K562 (cell line): Measurements from ENCODE around the gene TBX1. TPM values are rescaled to one million over a fixed set of nuclear protein-coding genes. Genes with fewer than 3 reads are reported as not detected.

Experiments used
- CBX3 ChIP-seq, 2 experiments: IDR thresholded peaks; 1 replicate in 1 of 2; 2 replicates in 1 of 2; pipeline ENCODE4 v1.6.1; 2012; ENCODE audit warnings: inconsistent platforms in 2 of 2, low read length in 2 of 2, borderline replicate concordance in 1 of 2, control low read depth in 1 of 2
- CHD2 ChIP-seq: IDR thresholded peaks from 2 replicates; pipeline ENCODE4 v1.6.1; 2011; ENCODE audit warnings: low read depth, low read length
- CHD4 ChIP-seq: fragments of 200-600 bp; sonication (generic); IDR thresholded peaks from 3 replicates; pipeline ENCODE4 v1.6.1; 2012; ENCODE audit warnings: low read depth, mild to moderate bottlenecking, mixed read lengths, low read length, inconsistent platforms; ENCODE audit not compliant: insufficient read depth, insufficient replicate concordance, poor library complexity, severe bottlenecking
- ETV5 ChIP-seq: sonication (generic); formaldehyde crosslinking; IDR thresholded peaks from 2 replicates; pipeline ENCODE4 v1.4.0; 2020; ENCODE audit warnings: low read depth, mild to moderate bottlenecking, missing genetic modification reagents
- GATAD2A ChIP-seq: fragments of 450-650 bp; IDR thresholded peaks from 2 replicates; pipeline ENCODE4 v1.6.1; 2017
- HDAC1 ChIP-seq, 2 experiments: fragments of 450-650 bp; IDR thresholded peaks; 2 replicates each; pipeline ENCODE4 v1.6.1; 2016 to 2017; ENCODE audit warnings: inconsistent platforms in 1 of 2, mild to moderate bottlenecking in 1 of 2, moderate library complexity in 1 of 2
- HMGN3 ChIP-seq: IDR thresholded peaks from 2 replicates; pipeline ENCODE4 v1.6.1; 2011; ENCODE audit warnings: borderline replicate concordance, low read depth, mild to moderate bottlenecking, mixed read lengths, low read length; ENCODE audit not compliant: insufficient read length; ENCODE audit errors: extremely low read depth
- KDM1A ChIP-seq, 2 experiments: fragments of 450-650 bp; IDR thresholded peaks; 2 replicates each; pipeline ENCODE4 v1.6.1; 2016; ENCODE audit warnings: mild to moderate bottlenecking in 2 of 2
- LCOR ChIP-seq: sonication (generic); formaldehyde crosslinking; IDR thresholded peaks from 2 replicates; pipeline ENCODE4 v1.8.0; 2022; ENCODE audit warnings: mild to moderate bottlenecking, missing genetic modification reagents
- NEUROD1 ChIP-seq: fragments of 150-350 bp; IDR thresholded peaks from 2 replicates; pipeline ENCODE4 v1.6.1; 2014; ENCODE audit warnings: borderline replicate concordance, low read length, low read depth; ENCODE audit not compliant: partially characterized antibody
- NR2C1 ChIP-seq, 2 experiments: fragments of 450-650 bp; IDR thresholded peaks; 2 replicates each; pipeline ENCODE4 v1.6.1; 2017; ENCODE audit warnings: mild to moderate bottlenecking in 2 of 2, antibody characterized with exemption in 1 of 2, inconsistent platforms in 1 of 2, missing compliant biosample characterization in 1 of 2, missing genetic modification characterization in 1 of 2
- NR2F6 ChIP-seq: fragments of 450-650 bp; formaldehyde crosslinking; IDR thresholded peaks from 2 replicates; pipeline ENCODE4 v1.4.0; 2020; ENCODE audit warnings: mild to moderate bottlenecking
- POLR2A ChIP-seq: fragments of 450-650 bp; conservative IDR thresholded peaks from 2 replicates; pipeline ENCODE4 v1.6.1; 2016
- POLR2AphosphoS5 ChIP-seq: IDR thresholded peaks from 2 replicates; pipeline ENCODE4 v1.6.1; 2011; ENCODE audit warnings: mild to moderate bottlenecking, low read depth, low read length, moderate library complexity; ENCODE audit not compliant: control insufficient read depth, insufficient read depth
- PYGO2 ChIP-seq: fragments of 450-650 bp; IDR thresholded peaks from 2 replicates; pipeline ENCODE4 v1.6.1; 2016; ENCODE audit warnings: mild to moderate bottlenecking, missing genetic modification characterization, moderate library complexity, missing compliant biosample characterization
- RBFOX2 ChIP-seq: fragments of 200-400 bp; formaldehyde crosslinking; IDR thresholded peaks from 2 replicates; pipeline ENCODE4 v1.6.1; 2017; ENCODE audit warnings: low read depth, mild to moderate bottlenecking, low read length, moderate library complexity
- RFX7 ChIP-seq: fragments of 250-450 bp; sonication (Bioruptor Pico); IDR thresholded peaks from 2 replicates; pipeline ENCODE4 v1.5.1; 2021; ENCODE audit warnings: mild to moderate bottlenecking
- TBL1XR1 ChIP-seq, 2 experiments: IDR thresholded peaks; 2 replicates each; pipeline ENCODE4 v1.6.1; 2012; ENCODE audit warnings: improper control_type of control experiment in 2 of 2, low read length in 2 of 2, mild to moderate bottlenecking in 1 of 2
- ZNF140 ChIP-seq: fragments of 250-450 bp; sonication (Bioruptor Pico); IDR thresholded peaks from 2 replicates; pipeline ENCODE4 v1.8.0; 2021; ENCODE audit warnings: moderate library complexity, mild to moderate bottlenecking, inconsistent platforms
- ZNF79 ChIP-seq: fragments of 250-450 bp; sonication (Bioruptor Pico); IDR thresholded peaks from 2 replicates; pipeline ENCODE4 v1.4.0; 2020; ENCODE audit warnings: low read depth, mild to moderate bottlenecking, moderate library complexity
- ZZZ3 ChIP-seq: fragments of 450-650 bp; IDR thresholded peaks from 2 replicates; pipeline ENCODE4 v1.6.1; 2016; ENCODE audit warnings: antibody characterized with exemption, mild to moderate bottlenecking, moderate library complexity
- polyA plus RNA-seq, 8 experiments: library from polyadenylated mRNA; depleted of rRNA in 4 of 8; stranded (reverse) in 5 of 8; unstranded in 3 of 8; fragments of >200 nt; fragmentation: Nextera tagmentation in 2 of 8; fragmentation: Illumina TruSeq in 1 of 8; extraction: Ambion mirVana in 2 of 8; extraction: Trizol in 1 of 8; gene quantifications; 2 replicates each; pipeline versions ENCODE4 v1.2.1 to v1.2.3, GENCODE V29; 2011 to 2014; ENCODE audit warnings: inconsistent platforms in 1 of 8, missing spikeins in 1 of 8
- total RNA-seq, 7 experiments: library from RNA; depleted of rRNA in 6 of 7; stranded (reverse); fragments of >200 nt in 6 of 7; fragmentation: Illumina TruSeq in 2 of 7; extraction: Trizol in 2 of 7; gene quantifications; 2 replicates each; pipeline versions ENCODE4 v1.2.1 to v1.2.3, GENCODE V29; 2011 to 2021; ENCODE audit warnings: low replicate concordance in 1 of 7
- TF ChIP-seq, protein P1 (sequence below): fragments of 200-400 bp; formaldehyde crosslinking; IDR thresholded peaks from 2 replicates; pipeline ENCODE4 v1.6.1; 2017; ENCODE audit warnings: mild to moderate bottlenecking, low read depth, low read length, moderate library complexity
- TF ChIP-seq, protein P2 (sequence below): fragments of 250-450 bp; sonication (Bioruptor Pico); IDR thresholded peaks from 2 replicates; pipeline ENCODE4 v1.5.0; 2021
- TF ChIP-seq, protein P3 (sequence below): IDR thresholded peaks from 2 replicates; pipeline ENCODE4 v1.6.1; 2012; ENCODE audit warnings: low read depth, low read length, improper control_type of control experiment, borderline replicate concordance

TBX1 gene
- total and polyA plus RNA-seq, 9 of the 15 experiments (the other 6 are each of a cell fraction or from before 2014, with no cell fraction given), result 0.07 to 35.0 (median 3.9) TPM

DNA sequence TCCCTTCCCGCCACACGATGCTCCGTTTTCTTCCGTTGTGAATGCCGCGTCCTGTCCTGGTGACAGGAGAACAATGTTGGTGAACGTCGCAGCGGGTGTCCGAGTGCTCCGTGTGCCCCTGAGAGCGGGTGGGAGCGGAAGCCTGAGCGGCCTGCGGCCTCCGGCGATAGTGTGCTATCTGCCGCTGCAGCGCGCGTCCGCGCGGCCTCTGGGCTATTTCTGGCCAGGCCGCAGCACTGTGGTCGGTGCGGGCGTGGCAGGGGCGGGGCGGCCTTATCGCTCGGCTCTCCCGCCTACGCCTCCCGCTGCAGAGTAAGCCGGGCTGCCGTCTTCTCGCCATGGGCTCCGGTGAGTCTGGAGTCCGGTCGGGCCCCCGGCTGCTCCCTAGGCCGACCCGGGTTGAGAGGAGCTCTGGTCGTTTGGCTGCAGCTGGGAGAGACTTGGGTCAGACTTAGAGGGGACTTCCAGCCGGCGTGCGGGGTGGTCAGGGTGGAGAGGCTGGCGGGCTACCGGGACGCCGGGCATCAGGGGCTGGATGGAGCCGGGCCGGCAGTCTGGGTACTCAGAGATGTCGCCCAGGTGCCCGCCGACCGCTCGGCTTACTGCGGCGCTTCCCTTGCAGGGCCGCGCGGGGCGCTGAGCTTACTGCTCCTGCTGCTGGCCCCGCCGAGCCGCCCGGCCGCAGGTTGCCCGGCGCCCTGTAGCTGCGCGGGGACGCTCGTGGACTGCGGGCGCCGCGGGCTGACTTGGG lies 37.2 kb upstream of the TBX1 start, which contains the start of gene GP1BB (continued):
- TF ChIP-seq RBFOX2 (peak; percentile 92), HDAC1 (IDR thresholded peaks at IDR 0.05) (peak in 1 of 2 experiments; percentile 100; a peak in 2 of 4 replicates), RFX7 (CRISPR knock-in tag) (peak; percentile 87; the same call in 1 of the 2 replicates), KDM1A (IDR thresholded peaks at IDR 0.05) (no peak), ETV5 (CRISPR knock-in tag) (no peak), CHD4 (peak; percentile 83), POLR2AphosphoS5 (no peak), NR2C1 (IDR thresholded peaks at IDR 0.05) (no peak), NR2C1 (tag; IDR thresholded peaks at IDR 0.05) (no peak), ZNF140 (no peak), PYGO2 (tag) (0 out of 2 replicates have a peak, but pooled peaks have one; percentile 10), ZNF79 (CRISPR knock-in tag) (no peak), CHD2 (peak; percentile 66), NR2F6 (CRISPR knock-in tag) (no peak), POLR2A (peak; percentile 99), HMGN3 (no peak), NEUROD1 (peak; percentile 99), CBX3 (IDR thresholded peaks at IDR 0.05; ENCODE audit: borderline replicate concordance in 1 of 2, low read length in 2 of 2) (no peak), LCOR (CRISPR knock-in tag) (no peak), ZZZ3 (no peak), TBL1XR1 (IDR thresholded peaks at IDR 0.05; ENCODE audit: low read length in 2 of 2) (peak; percentile 100), GATAD2A (peak; percentile 99)
- TF ChIP-seq, protein P1, sequence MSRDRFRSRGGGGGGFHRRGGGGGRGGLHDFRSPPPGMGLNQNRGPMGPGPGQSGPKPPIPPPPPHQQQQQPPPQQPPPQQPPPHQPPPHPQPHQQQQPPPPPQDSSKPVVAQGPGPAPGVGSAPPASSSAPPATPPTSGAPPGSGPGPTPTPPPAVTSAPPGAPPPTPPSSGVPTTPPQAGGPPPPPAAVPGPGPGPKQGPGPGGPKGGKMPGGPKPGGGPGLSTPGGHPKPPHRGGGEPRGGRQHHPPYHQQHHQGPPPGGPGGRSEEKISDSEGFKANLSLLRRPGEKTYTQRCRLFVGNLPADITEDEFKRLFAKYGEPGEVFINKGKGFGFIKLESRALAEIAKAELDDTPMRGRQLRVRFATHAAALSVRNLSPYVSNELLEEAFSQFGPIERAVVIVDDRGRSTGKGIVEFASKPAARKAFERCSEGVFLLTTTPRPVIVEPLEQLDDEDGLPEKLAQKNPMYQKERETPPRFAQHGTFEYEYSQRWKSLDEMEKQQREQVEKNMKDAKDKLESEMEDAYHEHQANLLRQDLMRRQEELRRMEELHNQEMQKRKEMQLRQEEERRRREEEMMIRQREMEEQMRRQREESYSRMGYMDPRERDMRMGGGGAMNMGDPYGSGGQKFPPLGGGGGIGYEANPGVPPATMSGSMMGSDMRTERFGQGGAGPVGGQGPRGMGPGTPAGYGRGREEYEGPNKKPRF, result no peak
- TF ChIP-seq, protein P2, sequence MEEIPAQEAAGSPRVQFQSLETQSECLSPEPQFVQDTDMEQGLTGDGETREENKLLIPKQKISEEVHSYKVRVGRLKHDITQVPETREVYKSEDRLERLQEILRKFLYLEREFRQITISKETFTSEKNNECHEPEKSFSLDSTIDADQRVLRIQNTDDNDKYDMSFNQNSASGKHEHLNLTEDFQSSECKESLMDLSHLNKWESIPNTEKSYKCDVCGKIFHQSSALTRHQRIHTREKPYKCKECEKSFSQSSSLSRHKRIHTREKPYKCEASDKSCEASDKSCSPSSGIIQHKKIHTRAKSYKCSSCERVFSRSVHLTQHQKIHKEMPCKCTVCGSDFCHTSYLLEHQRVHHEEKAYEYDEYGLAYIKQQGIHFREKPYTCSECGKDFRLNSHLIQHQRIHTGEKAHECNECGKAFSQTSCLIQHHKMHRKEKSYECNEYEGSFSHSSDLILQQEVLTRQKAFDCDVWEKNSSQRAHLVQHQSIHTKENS, result no peak
- TF ChIP-seq, protein P3, sequence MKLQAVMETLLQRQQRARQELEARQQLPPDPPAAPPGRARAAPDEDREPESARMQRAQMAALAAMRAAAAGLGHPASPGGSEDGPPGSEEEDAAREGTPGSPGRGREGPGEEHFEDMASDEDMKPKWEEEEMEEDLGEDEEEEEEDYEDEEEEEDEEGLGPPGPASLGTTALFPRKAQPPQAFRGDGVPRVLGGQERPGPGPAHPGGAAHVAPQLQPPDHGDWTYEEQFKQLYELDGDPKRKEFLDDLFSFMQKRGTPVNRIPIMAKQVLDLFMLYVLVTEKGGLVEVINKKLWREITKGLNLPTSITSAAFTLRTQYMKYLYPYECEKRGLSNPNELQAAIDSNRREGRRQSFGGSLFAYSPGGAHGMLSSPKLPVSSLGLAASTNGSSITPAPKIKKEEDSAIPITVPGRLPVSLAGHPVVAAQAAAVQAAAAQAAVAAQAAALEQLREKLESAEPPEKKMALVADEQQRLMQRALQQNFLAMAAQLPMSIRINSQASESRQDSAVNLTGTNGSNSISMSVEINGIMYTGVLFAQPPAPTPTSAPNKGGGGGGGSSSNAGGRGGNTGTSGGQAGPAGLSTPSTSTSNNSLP, result peak; percentile 93; the same call in 1 of the 2 replicates
